NCI-H510A treated with DMSO at 0.1 percent for 48 hours (cell line): Measurements from ENCODE around the gene DCHS2.

ENCODE experiments used
- DNase-seq: peaks from one replicate; lab custom pipeline; 2025; lab: John Stamatoyannopoulos, UW

Gene DCHS2

GRCh38 chr4:154490583-154491340, 837 bp downstream of the DCHS2 start:
- DNase-seq: no peak

- DNase-seq: no peak
Measured at GRCh38 chr4:154490234-154490582, 1.4 kb downstream of the DCHS2 start.

- DNase-seq: no peak
Measured at GRCh38 chr4:154489558-154490233, 1.9 kb downstream of the DCHS2 start.

- DNase-seq: no peak
Measured at GRCh38 chr4:154487145-154487544, 4.5 kb downstream of the DCHS2 start.

GRCh38 chr4:154485127-154485773, 6.3 kb downstream of the DCHS2 start:
- DNase-seq: no peak

- no peak for DNase-seq
Measured at GRCh38 chr4:154478547-154478946, 13.1 kb downstream of the DCHS2 start.

- DNase-seq: no peak
Measured at GRCh38 chr4:154478128-154478527, 13.5 kb downstream of the DCHS2 start.

- DNase-seq: no peak
Measured at GRCh38 chr4:154476232-154476631, 15.4 kb downstream of the DCHS2 start.

GRCh38 chr4:154475820-154476219, 15.8 kb downstream of the DCHS2 start:
- no peak for DNase-seq

GRCh38 chr4:154473497-154473896, 18.1 kb downstream of the DCHS2 start:
- no peak for DNase-seq

GRCh38 chr4:154472858-154473257, 18.7 kb downstream of the DCHS2 start:
- no peak for DNase-seq

- DNase-seq: no peak
Measured at GRCh38 chr4:154471526-154472331, 19.9 kb downstream of the DCHS2 start.

GRCh38 chr4:154471032-154471431, 20.6 kb downstream of the DCHS2 start:
- no peak for DNase-seq

GRCh38 chr4:154467886-154468285, 23.7 kb downstream of the DCHS2 start:
- DNase-seq: no peak

- DNase-seq: no peak
Measured at GRCh38 chr4:154466336-154466735, 25.3 kb downstream of the DCHS2 start.

- DNase-seq: no peak
Measured at GRCh38 chr4:154465085-154465484, 26.5 kb downstream of the DCHS2 start.

- no peak for DNase-seq
Measured at GRCh38 chr4:154464654-154465053, 26.9 kb downstream of the DCHS2 start.

GRCh38 chr4:154462081-154462810, 29.4 kb downstream of the DCHS2 start:
- DNase-seq: no peak

GRCh38 chr4:154457471-154457870, 34.1 kb downstream of the DCHS2 start:
- no peak for DNase-seq

- DNase-seq: no peak
Measured at GRCh38 chr4:154456889-154457288, 34.7 kb downstream of the DCHS2 start.

- DNase-seq: no peak
Measured at GRCh38 chr4:154456240-154456639, 35.4 kb downstream of the DCHS2 start.

- DNase-seq: no peak
Measured at GRCh38 chr4:154455111-154455510, 36.5 kb downstream of the DCHS2 start.
